Neural crest cell (in vitro differentiated cells): Measurements from ENCODE around the gene ZDHHC6. TPM values are rescaled to one million over a fixed set of nuclear protein-coding genes. Genes with fewer than 3 reads are reported as not detected.
"Not testable (repeated sequence)": the region's sequence is repeated elsewhere in the genome, so short reads cannot be mapped to it uniquely, and the experiment has no call there.

Experiments
- DNase-seq: peaks from one replicate; pipeline ENCODE4 v3.0.0; 2021; ENCODE audit warnings: low read depth, mixed read lengths, low spot score
- H3K27ac Mint-ChIP-seq: one replicate; pipeline ENCODE4 v1.8.0; 2021; ENCODE audit warnings: mild to moderate bottlenecking, mixed read lengths; ENCODE audit not compliant: unreplicated experiment
- H3K27me3 Mint-ChIP-seq: 2 replicates; pipeline ENCODE4 v1.8.0; 2021; ENCODE audit warnings: low read depth, mild to moderate bottlenecking, mixed read lengths
- H3K36me3 Mint-ChIP-seq: 2 replicates; pipeline ENCODE4 v1.8.0; 2021; ENCODE audit warnings: low read depth, mild to moderate bottlenecking, mixed read lengths
- H3K4me1 Mint-ChIP-seq: 2 replicates; pipeline ENCODE4 v1.8.0; 2021; ENCODE audit warnings: mixed read lengths
- H3K4me3 Mint-ChIP-seq: one replicate; pipeline ENCODE4 v1.8.0; 2021; ENCODE audit warnings: mild to moderate bottlenecking, mixed read lengths
- H3K9me3 Mint-ChIP-seq: 2 replicates; pipeline ENCODE4 v1.8.0; 2021; ENCODE audit warnings: mixed read lengths
- total RNA-seq: library from RNA; stranded (reverse); gene quantifications from 2 replicates; pipeline ENCODE4 v1.2.1, GENCODE V29; 2021
- TF ChIP-seq, protein P1 (sequence below): fragments of 200-600 bp; sonication (generic); conservative IDR thresholded peaks from 2 replicates; pipeline ENCODE4 v1.5.0; 2021; ENCODE audit warnings: antibody characterized with exemption, mild to moderate bottlenecking

ZDHHC6 gene
- total RNA-seq, 1 donor from 2014 or later: 45.0 TPM

DNA sequence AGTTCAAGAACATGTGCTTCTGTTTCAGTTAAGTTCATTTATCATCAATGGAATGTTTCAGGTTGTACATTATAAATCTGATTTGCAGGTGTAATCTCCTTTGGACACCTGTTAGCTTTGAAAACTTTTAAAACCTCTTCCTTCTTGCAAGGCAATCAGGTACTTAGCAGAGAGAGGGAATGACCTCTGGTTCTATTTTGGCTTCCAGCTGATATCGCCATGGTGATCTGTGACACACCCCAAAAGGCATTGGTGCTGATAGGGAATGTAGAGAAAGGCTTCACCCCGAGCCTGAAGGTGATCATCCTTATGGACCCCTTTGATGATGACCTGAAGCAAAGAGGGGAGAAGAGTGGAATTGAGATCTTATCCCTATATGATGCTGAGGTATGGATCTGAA lies 37.4 kb downstream of the ZDHHC6 start:
- no peak overlapping the region for H3K4me3 Mint-ChIP-seq
- no peaks in the 10 kb centered on the region for H3K9me3 Mint-ChIP-seq
- no peak for DNase-seq
- H3K27me3 Mint-ChIP-seq: peaks cover 8% of the 10 kb centered on the region
- no peak overlapping the region for H3K27ac Mint-ChIP-seq
- H3K36me3 Mint-ChIP-seq: no peaks in the 10 kb centered on the region
- H3K4me1 Mint-ChIP-seq: no peaks in the 10 kb centered on the region
- TF ChIP-seq, protein P1, sequence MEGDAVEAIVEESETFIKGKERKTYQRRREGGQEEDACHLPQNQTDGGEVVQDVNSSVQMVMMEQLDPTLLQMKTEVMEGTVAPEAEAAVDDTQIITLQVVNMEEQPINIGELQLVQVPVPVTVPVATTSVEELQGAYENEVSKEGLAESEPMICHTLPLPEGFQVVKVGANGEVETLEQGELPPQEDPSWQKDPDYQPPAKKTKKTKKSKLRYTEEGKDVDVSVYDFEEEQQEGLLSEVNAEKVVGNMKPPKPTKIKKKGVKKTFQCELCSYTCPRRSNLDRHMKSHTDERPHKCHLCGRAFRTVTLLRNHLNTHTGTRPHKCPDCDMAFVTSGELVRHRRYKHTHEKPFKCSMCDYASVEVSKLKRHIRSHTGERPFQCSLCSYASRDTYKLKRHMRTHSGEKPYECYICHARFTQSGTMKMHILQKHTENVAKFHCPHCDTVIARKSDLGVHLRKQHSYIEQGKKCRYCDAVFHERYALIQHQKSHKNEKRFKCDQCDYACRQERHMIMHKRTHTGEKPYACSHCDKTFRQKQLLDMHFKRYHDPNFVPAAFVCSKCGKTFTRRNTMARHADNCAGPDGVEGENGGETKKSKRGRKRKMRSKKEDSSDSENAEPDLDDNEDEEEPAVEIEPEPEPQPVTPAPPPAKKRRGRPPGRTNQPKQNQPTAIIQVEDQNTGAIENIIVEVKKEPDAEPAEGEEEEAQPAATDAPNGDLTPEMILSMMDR: no peak

DNA sequence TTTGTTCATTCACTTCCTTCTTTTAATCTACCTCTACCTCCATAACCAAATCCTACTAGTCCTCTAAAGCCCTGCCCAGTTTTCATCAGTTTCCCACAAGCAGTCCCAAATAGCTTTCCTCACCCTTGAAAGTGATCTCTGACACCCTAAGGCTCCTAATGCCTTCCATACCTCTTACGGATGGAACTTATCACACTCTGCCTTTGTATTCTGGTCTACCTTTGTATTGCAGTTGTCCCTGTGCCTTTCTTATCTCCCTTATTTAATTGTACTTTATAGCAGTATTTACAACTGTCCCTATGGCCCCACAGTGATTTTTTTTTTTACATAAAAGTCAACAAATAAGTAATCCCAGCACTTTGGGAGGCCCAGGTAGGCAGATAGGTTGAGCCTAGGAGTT lies 39.0 kb downstream of the ZDHHC6 start:
- TF ChIP-seq, protein P1: no peak
- H3K36me3 Mint-ChIP-seq: no peaks in the 10 kb centered on the region
- peak overlapping the region; percentile 43 for H3K27ac Mint-ChIP-seq
- H3K4me3 Mint-ChIP-seq: no peak overlapping the region
- no peaks in the 10 kb centered on the region for H3K4me1 Mint-ChIP-seq
- H3K27me3 Mint-ChIP-seq: peaks cover 8% of the 10 kb centered on the region
- no peak for DNase-seq
- no peaks in the 10 kb centered on the region for H3K9me3 Mint-ChIP-seq

DNA sequence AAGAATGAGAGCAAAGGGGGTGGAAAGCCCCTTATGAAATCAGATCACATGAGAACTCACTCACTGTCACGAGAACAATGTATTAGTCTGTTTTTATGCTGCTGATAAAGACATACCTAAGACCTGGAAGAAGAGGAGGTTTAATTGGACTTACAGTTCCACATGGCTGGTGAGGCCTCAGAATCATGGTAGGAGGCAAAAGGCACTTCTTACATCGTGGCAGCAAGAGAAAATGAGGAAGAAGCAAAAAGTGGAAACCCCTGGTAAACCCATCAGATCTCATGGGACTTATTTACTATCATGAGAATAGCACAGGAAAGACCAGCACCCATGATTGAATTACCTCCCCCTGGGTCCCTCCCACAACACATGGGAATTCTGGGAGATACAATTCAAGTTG lies 39.9 kb downstream of the ZDHHC6 start:
- H3K36me3 Mint-ChIP-seq, DNase-seq, H3K27ac Mint-ChIP-seq, H3K27me3 Mint-ChIP-seq, H3K4me3 Mint-ChIP-seq, H3K9me3 Mint-ChIP-seq, H3K4me1 Mint-ChIP-seq: not testable (repeated sequence)

DNA sequence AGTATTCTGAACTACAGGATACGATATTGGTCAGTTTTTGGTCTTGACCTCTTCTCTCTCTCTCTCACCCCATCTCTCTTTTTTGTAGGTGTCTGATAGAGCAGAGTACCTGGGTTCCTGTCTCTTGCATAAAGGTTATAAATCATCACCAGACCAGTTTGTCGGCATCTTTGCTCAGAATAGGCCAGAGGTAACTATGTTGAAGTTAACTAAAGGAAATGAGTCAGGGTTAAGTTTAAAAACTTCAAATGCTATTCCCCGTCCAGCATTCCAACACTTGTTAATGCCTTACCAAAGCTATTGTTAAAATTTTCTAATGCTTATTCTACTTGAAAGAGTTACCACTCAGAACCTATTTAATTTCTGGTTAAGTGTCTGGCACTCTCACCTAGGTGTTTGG lies 42.1 kb downstream of the ZDHHC6 start:
- peaks cover 11% of the 10 kb centered on the region for H3K27me3 Mint-ChIP-seq
- no peak overlapping the region for H3K27ac Mint-ChIP-seq
- H3K9me3 Mint-ChIP-seq: no peaks in the 10 kb centered on the region
- TF ChIP-seq, protein P1: no peak
- H3K4me3 Mint-ChIP-seq: no peak overlapping the region
- DNase-seq: no peak
- no peaks in the 10 kb centered on the region for H3K4me1 Mint-ChIP-seq
- no peaks in the 10 kb centered on the region for H3K36me3 Mint-ChIP-seq

DNA sequence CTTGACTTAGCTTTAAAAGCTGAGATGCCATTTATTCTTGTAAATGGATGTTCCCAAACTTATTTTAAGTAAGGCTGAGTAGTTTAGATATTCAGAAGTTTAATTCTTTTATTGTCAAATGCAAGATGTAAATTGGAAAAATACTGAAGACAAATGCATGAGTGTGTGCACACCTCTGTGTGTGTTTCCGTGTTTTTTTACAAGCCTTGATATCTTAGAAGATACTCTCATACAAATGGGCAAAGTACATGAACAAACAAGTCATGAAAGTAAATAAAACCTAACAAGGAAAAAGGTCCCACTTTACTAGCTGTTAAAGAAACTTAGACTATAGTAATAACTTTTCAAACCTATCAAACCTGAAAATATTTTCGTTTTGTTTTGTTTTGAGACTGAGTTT lies 43.8 kb downstream of the ZDHHC6 start:
- Mint-ChIP-seq H3K4me3 (no peak overlapping the region), H3K9me3 (no peaks in the 10 kb centered on the region), H3K36me3 (no peaks in the 10 kb centered on the region), H3K27ac (no peak overlapping the region), H3K27me3 (peaks cover 3% of the 10 kb centered on the region), H3K4me1 (no peaks in the 10 kb centered on the region)
- DNase-seq: no peak
- TF ChIP-seq, protein P1: no peak

DNA sequence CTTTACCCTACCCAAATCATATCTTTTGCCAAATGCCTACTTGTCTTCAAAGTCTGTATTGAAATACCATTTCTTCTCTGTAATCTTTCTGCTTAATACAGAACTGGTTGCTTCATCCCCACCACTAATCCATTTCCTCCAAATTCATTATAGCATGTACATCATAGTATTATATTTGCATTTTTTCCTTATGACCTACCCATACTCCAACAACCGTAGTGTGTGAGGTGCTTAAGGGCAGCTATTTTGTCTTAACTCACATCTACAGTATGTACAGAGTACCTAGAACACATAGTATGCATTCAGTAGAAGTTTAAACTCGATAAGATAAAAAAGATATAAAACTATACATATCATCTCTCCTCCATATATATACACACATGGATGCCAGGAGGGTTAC lies 49.1 kb downstream of the ZDHHC6 start:
- TF ChIP-seq, protein P1: no peak
- Mint-ChIP-seq H3K36me3 (no peaks in the 10 kb centered on the region), H3K27ac (no peak overlapping the region), H3K4me3 (no peak overlapping the region), H3K4me1 (no peaks in the 10 kb centered on the region), H3K9me3 (no peaks in the 10 kb centered on the region), H3K27me3 (peaks cover 3% of the 10 kb centered on the region)
- DNase-seq: no peak
